Pulmonary artery endothelial cell (primary cell): Measurements from ENCODE around the gene HEBP2. TPM values are rescaled to one million over a fixed set of nuclear protein-coding genes. Genes with fewer than 3 reads are reported as not detected.
"Not testable (repeated sequence)": the region's sequence is repeated elsewhere in the genome, so short reads cannot be mapped to it uniquely, and the experiment has no call there.

Experiments used
- DNase-seq: peaks from one replicate; pipeline ENCODE4 v3.0.0-alpha.2; 2011; ENCODE audit warnings: low read depth, low spot score
- total RNA-seq: library from RNA; depleted of rRNA; stranded (reverse); fragments of >200 nt; gene quantifications from 2 replicates; pipeline ENCODE4 v1.2.3, GENCODE V29; 2014

HEBP2 gene
- total RNA-seq, 1 donor from 2014 or later: 58.2 TPM

DNA sequence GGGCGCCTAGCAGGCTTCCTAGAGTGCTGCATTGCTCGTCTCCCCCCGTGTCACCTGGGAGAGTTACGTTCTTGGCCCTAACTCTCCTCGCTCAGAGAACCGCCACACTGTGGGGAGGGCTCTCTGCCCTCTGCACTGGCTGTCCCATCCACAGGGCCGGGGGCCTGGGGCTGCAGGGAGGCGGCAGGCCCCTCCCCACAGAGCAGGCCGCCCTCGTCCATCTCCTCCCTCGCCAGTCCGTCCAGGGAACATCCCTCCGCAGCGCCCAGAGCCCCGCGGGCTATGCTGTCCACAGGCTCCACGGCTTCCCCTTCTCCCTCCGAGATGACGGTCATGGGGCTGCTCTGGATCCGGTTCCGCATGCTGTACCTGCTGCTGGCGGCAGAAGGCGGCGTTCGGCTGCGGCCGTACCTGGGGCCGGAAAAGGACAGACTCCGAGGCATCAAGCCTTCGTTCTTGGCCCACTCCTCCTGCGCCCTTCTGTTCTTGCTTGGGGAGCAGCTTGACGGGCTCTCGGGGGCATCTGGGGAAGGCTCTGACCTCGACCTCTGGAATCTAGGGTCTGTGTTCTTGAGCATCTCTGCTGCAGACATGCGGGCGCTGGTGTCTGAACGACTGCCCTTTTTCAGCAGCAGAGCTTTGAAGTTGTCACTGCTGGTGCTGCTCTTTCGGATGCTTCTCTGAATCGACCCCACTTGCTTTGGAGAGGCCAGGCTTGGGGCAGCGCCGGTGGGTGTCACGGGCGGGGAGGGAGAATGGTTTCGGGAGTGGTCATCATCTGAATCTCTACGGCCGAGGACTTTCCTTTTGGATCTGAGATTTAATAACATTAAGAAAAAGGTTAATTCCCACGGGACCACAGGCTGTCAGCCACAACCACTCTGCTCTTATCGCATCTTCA, 20.2 kb downstream of the HEBP2 start:
- DNase-seq: no peak

DNA sequence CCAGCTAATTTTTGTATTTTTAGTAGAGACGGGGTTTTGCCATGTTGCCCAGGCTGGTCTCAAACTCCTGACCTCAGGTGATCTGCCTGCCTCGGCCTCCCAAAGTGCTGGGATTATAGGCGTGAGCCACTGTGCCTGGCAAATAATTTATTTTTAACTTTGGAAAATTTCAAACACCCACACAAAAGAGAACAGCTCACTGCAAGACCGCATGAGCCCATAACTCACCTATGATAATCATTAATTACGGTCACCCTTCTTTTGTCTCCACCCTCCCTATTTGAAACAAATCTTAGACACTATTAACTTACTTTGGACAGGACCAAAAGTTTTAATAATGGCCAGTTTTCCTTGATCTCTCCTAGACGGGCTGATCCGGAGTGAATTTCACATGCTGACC, 21.2 kb downstream of the HEBP2 start:
- DNase-seq: not testable (repeated sequence)

DNA sequence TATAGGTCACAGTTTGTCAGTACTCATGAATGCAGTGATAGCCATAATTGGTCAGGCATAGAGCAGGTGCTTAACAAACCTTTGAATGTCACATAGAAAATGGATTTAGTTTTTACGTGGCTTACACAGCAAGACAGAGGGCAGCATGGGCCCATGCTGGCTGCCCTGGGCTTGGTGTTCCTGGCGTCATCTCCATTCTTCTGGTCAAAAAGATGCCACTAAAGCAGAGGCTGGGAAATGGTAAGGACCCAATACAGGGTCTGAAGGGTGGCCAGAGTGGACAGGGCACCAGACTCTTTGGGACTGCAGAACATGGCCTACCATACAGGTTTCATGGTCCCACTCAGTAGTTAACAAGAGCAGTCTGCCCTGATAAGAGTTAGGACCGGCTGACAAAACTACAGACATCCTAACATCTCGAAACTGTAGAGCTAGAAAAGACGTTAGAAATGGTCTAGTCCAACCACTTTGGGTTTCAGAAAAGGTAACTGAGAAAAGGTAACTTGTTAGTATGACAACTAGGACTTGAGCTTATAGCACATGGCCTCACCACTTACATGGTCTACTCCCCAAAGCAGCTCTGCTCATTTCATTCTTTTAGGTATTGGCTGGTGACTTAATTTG, 22.6 kb downstream of the HEBP2 start:
- DNase-seq: no peak

DNA sequence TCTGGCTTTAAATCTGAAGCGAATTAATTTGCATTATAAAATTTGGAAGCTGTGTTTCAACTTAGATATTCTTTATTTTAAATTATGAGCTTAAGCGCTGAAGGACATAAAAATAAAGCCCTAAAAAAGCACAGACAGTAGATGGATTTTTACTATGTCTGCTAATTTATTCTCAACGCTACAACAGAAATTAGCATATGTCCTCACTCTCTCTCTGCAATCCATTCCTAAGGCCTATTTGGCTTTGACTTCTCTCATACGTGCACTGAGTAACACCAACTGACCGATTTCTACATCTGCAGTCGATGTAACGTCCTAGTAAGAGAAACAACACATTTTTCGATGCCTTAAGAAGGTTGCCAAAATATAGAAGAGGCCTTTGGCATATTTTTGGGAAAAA, 23.7 kb downstream of the HEBP2 start:
- DNase-seq: no peak

DNA sequence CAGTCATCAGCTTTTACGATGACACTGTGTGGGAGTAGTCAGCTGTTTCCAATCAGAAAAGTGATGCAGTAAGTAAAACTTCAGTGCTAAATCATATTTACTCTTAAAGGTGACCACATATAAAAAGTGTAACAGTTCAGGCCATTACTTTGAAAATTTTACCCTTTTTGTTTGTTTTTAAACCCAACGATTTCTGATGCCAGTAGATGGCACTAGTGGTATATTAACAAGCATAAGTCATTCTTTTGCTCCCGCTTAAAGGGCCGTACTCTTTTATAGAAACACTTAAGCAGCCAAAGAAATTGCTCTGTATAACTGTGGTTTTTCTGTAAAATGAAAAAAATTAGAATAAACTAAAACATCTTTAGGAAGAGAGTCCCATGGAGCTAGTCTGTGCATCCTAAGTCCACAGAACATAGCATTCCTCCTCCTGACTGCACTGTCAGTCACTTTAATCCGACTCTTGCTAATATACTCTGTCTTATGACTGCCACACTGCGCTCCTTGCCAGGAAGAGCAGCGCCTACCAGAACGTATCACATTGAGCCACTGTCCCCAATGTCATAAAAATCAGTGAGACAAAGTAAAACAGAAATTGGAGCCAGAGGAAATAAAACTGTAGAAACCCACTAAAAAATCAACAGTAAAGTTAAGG, 25.0 kb downstream of the HEBP2 start:
- DNase-seq: peak; percentile 30

DNA sequence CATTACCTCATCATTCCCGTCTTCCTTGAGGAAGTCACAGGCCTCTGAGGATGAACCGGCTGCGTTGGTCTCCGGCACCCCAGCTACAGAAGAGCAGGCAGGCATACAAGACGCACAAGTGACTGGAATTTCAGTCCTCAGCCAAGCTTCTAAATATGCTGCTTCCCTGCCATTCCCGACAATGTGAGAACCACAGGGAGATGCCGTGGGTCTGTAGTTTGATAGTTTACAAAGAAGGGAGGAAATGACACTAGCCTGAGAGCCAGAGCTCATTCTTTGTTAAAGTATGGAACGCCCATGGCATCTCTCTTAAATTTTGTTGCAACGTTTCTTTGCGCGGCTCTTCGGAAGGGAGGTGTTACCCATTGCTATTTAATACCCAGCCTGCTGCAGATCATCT, 25.7 kb downstream of the HEBP2 start:
- no peak for DNase-seq

DNA sequence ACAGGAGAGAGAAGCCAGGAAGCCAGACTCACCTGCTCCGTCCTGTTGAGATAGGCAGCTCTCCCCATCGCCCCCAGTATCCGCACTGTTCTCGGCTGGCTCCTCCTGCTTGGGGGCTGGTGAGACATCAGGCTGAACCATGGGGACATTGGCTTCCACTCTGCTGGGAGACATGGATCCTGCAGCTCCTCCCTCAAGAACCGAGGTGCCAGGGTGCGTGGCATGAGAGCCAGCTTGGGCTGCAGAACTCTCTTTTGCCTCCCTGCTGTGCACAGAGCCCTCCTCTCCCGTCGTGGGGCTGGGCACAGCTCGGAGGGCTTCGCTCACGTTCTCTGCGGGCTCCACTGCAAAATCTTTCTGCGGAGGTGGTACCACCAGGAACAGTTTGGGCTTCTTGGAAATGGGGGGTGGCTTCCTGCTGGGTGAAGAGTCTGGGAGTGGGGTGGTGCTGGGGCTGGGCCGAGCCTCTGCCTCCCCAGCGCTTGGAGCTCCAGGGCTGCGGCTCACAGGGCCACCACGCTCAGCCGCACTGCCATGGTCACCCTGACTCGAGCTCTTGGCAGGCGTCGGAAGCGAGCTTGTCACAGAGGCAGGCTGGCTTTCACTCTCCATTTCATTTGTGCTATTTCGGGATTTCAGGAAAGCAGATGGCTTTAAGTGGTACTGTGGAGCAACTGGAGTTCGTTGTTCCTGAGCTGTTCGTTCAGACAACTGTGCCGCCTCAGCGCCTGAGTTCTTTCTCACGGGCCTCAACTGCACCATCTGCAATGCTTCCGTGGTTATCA, 26.5 kb downstream of the HEBP2 start:
- no peak for DNase-seq

DNA sequence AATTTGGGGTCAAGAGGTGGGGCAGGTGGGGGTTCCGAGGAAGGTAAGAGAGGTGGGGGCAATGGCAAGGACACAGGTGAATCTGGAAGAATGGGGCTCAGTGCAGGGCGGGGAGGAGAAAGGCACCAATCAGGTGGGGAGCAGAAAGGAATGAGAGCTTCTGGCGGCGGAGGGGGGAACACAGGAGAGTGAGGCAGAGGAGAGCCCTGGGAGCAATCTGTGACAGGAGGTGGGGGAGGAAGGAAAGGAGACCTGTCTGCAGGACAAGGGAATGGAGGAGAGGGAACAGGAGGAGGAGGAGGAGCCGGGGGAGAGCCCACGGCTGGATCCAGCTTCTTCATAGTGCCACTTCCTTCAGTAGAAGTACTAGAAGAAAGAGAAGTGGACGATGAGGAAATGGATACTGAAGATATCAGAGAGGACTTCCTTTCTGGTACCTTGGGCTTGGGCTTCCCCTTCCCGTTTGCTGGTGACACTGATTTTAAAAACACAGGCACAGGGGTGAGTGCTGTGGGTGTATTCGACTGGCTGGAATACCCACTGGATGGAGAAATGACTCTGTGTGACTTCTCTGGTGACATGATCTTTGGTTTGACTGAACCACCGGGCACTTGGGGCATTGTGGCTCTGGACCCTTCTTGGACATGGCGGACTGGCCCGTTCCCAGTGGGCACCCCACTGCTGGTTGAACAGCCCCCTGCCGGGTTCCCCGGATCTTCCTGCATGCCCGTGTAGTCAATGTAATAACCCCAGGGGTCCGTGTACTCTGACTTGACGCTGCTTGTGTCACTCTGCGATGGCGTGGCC, 27.4 kb downstream of the HEBP2 start:
- DNase-seq: no peak

DNA sequence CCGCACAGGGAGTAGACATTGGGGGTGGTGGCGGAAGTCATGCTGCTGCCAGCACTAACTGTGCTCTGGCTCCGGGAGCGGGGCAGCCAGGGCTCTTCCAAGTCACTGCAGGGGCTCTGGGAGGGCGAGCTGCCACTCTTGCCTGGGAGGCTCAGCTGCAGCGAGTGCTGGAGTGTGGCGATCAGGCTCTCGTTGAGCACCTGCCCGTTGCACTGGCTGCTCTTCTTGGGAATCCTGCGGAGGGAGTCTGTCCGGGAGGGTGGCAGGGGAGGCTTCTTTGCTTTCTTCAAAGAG, 28.0 kb downstream of the HEBP2 start:
- DNase-seq: no peak

DNA sequence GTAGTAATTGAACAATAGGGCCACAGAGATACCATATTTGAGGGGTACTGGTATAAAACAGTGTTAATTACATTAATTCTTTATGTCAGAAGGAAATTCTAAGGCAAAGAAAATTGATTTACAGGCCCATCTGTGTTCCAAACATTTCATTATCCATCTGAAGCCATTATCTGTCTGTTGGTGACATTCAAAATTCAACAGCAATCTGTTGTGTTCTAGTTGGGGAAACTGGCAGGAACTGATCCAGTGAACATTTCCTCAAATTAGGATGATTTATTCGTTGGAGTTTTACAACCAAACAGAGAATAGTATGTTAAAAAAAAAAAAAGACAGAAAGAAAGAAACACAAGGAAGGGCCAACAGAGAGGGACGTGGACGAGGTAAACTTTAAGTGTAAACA, 30.1 kb downstream of the HEBP2 start:
- DNase-seq: no peak

DNA sequence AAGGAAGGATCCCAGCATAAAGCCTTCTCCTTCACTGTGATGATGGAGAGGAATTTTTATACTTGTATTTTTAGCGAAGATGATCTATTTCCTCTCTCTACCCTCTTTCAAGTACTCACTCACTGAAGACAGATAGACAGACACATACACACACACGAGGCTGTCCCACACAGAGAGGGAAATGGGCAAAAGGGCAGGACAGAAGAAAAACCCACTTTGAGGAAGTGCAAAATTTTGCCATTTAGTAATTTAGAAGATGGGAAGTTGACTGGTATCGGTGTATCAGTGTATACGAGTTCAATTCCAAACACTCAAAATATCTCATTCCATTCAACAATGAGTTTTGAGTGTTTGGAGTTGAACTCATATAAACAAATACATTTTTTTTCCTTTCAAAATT, 30.9 kb downstream of the HEBP2 start:
- no peak for DNase-seq

DNA sequence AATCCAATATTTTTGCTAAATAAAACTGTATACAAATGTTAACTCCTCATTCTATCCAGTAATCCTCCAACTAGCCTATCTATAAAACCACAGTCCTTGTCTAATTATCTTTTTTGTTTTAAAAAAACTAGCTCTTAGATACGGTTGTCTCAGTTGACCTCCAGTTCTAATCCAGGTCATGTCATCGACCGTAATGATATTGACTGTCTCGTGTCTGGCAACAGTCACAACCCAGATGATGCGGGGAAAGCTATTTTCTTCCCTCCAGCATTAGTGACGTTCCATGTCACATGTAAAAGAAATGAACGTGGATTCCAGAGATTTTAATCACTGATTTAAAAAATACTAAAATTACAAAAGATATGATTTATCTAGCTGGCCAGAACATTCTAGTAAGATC, 35.5 kb downstream of the HEBP2 start:
- no peak for DNase-seq

DNA sequence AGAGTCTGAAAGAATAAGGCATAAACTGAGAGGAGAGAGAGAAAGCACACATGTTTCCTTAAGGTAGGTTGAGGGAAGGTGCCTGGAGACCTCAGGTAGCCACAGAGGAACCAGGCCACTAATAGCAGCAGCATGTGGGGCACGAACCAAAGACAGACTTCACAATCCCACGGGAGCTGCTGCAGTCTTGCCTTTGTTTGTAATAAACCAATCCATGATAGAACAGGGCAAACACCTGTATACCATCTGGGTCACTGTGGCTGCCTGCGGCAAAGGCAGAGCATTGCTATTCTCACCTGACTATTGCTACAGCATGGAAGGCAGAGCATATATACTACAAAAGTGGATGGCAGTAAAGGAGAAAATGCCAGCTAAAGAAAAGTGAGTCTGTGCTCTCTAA, 36.3 kb downstream of the HEBP2 start:
- no peak for DNase-seq

DNA sequence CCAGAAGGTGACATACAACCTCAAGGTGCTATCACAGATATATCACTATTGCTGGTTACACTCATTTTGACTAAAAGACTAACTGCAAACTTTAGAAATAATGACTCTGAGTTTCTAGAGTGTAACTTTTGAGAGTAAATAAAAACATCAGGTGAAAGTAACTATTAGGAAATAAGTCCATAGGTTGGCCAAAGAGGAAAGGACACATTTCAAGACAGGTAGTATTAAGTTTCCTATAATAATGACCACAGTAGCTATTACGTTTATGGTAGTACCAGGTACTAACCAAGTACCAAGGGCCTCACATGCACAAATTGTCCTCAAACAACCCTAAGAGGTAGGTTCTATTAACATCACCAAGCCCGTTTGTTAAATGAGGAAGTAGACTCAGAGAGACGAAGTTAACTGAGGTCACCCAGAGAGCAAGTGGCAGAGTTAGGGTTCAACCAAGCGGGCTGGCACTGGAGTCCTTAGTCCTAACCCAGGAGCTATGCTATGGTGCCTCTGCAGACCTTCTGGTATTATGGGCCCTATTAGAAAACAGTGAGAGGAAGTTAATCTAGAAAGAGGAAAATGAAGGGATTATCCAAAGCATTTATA, 36.8 kb downstream of the HEBP2 start:
- no peak for DNase-seq

DNA sequence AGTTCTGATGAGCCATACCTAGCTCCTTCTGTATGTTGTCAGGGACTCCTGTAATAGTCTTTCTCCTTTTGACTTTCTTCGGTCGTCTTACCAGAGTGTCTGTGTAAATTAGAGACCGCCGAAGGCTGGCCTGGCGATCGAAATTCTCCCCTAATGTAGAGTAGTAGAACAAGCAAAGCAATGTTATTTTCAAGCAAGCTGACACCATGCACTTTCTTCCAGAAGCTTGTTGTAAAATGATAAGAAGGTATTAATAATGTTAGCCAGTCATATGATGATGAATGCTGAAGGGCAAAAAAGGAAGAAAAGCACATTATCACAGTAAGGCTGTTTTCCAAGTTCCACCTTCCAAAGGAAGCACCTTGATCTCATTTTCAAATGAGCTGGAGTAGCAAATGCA, 37.9 kb downstream of the HEBP2 start:
- DNase-seq: no peak

DNA sequence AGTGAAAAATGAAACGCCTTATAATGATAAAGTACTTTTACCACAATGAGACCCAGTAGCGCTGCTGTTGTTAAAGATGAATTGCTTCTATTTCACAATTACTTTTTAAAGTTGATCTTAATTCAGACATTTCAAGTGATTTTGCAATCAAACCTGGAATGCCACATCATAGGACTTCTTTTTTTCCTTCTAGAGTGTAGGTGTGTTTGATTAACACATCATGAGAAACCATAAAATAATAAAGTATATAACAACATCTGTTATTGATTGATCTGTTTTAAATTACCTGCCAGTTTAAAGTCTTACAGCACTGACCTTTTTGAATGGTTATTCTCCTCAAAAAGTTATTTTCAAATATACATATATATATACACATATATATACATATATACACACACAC, 38.6 kb downstream of the HEBP2 start:
- no peak for DNase-seq

DNA sequence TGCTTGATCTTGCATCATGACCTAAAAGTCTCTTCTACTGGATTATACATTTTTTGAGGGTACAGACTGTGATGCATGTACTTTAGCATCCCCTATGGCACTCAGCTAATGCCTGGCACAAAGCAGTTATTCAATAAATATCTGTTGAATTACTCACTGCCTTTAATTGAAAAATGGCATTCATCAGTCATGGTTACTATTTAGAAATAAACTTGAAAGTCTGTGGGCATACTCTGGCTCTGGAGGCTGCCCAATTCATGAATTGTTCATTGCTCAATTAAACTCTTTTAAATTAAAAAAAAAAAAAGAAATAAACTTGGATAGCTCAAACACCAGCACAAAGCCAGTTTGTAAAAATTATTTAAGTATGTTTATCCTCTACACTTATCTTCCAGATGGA, 40.0 kb downstream of the HEBP2 start:
- DNase-seq: no peak

DNA sequence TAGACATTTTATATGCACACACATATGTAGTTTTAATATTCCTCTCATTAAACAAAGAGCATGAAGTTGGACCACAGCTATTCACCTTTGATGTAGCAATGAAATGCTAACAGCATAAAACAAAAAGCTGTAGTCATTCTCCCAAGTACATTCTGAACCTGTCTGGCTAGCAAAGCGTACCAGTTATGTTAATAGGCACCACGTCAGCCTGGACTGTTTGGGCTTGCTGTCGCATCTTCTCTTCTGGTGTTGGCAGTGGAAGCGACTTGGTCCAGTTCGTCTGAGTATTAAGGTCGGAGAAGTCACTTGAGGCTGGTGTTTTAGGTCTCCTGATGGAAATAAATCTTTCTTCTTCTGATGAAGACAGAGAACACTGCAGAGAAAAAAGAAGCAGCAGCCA, 42.8 kb downstream of the HEBP2 start:
- DNase-seq: no peak

DNA sequence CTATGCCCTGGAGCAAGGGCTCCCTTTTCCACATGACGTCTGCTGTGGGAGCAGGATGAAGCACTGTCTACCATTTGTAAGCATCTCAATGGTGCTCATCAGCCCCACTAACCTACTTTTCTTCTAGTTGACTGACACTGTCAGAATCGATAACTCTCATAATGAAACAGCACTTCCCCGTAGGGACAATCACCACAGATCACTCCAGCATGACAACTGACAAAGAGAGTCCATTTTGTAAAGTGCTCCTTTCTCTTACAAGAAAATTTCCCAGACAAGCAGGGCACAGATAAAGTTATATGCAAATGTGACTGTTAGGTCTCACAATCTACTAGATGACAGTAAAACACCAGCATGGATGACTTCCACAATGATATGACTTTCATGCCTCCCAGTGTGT, 46.4 kb downstream of the HEBP2 start:
- no peak for DNase-seq

DNA sequence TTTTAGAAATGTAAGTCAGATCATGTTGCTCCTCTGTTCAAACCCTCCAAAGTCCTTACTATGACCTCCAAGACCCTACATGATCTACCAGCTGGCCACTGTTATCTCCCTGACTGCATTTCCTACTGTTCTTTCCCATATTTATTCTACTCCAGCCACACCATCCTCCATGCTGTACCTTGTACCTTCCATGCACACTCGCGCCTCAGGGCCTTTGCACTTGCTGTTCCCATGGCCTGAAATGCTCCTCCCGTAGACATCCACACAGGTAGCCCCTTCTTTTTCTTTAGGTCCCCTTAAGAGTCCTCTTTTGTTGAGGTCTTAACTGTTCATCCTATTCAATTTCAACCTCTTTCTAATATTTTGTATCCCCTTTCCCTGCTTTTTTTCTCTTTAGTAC, 47.0 kb downstream of the HEBP2 start:
- no peak for DNase-seq
